Peyer's patch (tissue), 4 donors: ENCODE data around the gene BSN. TPM values are rescaled to one million over a fixed set of nuclear protein-coding genes. Genes with fewer than 3 reads are reported as not detected.

ENCODE experiments used
- DNase-seq, 3 donors: peaks; one replicate each; pipeline ENCODE4 v3.0.0-alpha.2; 2017 to 2019
- H3K27ac ChIP-seq, 4 donors: fragments of 200-600 bp; sonication (generic); one replicate each; pipeline ENCODE4 v1.5.1; 2016 to 2019
- H3K27me3 ChIP-seq, 2 donors: fragments of 200-600 bp; sonication (generic); one replicate each; pipeline ENCODE4 v1.5.1; 2019
- H3K36me3 ChIP-seq, 3 donors: fragments of 200-600 bp; sonication (generic); one replicate each; pipeline ENCODE4 v1.5.1; 2016 to 2019
- H3K4me1 ChIP-seq, 4 donors: fragments of 200-600 bp; sonication (generic); one replicate each; pipeline ENCODE4 v1.5.1; 2016 to 2019
- H3K4me3 ChIP-seq, 4 donors: fragments of 200-600 bp; sonication (generic); 1 replicate in 3 of 4; 2 replicates in 1 of 4; pipeline ENCODE4 v1.5.1; 2016 to 2019; ENCODE audit warnings: mild to moderate bottlenecking in 1 of 4
- H3K9me3 ChIP-seq, 4 donors: fragments of 200-600 bp; sonication (generic); one replicate each; pipeline ENCODE4 v1.5.1; 2016 to 2019; ENCODE audit warnings: mild to moderate bottlenecking in 1 of 4
- POLR2A ChIP-seq, 2 donors: fragments of 450-650 bp; IDR thresholded peaks; one replicate each; pipeline ENCODE4 v1.5.1; 2017; ENCODE audit warnings: antibody characterized with exemption in 2 of 2, mild to moderate bottlenecking in 2 of 2, moderate library complexity in 2 of 2
- total RNA-seq, 4 donors: library from RNA; depleted of rRNA; stranded (reverse); fragments of >200 nt; gene quantifications; one replicate each; pipeline ENCODE4 v1.1.0, GENCODE V29; 2016
- TF ChIP-seq, protein P1 (sequence below), 6 experiments: fragments of 450-650 bp in 4 of 6; fragments of 200-600 bp in 2 of 6; sonication (generic) in 1 of 6; IDR thresholded peaks; one replicate each; pipeline ENCODE4 v1.5.1; 2017 to 2019; ENCODE audit warnings: antibody characterized with exemption in 6 of 6, mild to moderate bottlenecking in 3 of 6, moderate library complexity in 1 of 6

Gene BSN
- total RNA-seq, 4 donors from 2014 or later: 0.18 to 3.3 (median 0.85) TPM

DNA sequence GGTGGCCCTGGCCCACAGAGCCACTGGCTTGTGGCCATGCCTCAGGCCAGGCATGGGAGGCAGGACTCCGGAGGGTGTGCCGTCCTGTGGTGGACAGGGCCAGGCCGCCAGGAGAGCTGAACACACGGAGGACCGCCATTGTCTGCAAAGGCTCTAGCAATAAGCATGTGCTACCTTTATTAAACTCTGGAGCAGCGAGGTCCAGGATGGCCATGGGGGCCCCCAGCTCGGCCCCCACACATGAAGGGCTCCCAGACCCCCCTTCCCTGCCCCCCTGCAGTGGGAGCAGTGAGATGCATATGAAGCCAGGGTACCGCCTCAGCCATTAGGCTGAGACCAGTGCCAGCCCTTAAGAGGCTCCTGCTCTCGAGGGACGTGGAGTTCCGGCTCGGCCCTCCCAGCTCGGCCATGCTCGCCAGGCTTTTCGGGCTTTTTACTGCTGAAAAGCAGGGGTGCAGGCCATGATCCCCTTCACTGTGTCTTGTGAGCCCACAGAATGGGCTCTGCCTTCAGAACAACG is 162.5 kb downstream of the BSN start:
- Histone ChIP-seq H3K27me3 (no peaks in the 10 kb centered on the region), H3K36me3 (peaks cover 0 to 50% (median 0%) of the 10 kb centered on the region in 3 donors), H3K27ac (no peak overlapping the region), H3K4me3 (no peak overlapping the region), H3K4me1 (peaks cover 0 to 34% (median 3%) of the 10 kb centered on the region in 4 donors), H3K9me3 (no peaks in the 10 kb centered on the region)
- no peak for DNase-seq
- TF ChIP-seq POLR2A (IDR thresholded peaks at IDR 0.05): no peak
- TF ChIP-seq, protein P1, sequence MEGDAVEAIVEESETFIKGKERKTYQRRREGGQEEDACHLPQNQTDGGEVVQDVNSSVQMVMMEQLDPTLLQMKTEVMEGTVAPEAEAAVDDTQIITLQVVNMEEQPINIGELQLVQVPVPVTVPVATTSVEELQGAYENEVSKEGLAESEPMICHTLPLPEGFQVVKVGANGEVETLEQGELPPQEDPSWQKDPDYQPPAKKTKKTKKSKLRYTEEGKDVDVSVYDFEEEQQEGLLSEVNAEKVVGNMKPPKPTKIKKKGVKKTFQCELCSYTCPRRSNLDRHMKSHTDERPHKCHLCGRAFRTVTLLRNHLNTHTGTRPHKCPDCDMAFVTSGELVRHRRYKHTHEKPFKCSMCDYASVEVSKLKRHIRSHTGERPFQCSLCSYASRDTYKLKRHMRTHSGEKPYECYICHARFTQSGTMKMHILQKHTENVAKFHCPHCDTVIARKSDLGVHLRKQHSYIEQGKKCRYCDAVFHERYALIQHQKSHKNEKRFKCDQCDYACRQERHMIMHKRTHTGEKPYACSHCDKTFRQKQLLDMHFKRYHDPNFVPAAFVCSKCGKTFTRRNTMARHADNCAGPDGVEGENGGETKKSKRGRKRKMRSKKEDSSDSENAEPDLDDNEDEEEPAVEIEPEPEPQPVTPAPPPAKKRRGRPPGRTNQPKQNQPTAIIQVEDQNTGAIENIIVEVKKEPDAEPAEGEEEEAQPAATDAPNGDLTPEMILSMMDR (IDR thresholded peaks at IDR 0.05): no peak

- peak in 1 of 3 donors; percentile 46 for DNase-seq
- Histone ChIP-seq H3K27me3 (no peaks in the 10 kb centered on the region), H3K4me1 (peaks cover 0 to 40% (median 3%) of the 10 kb centered on the region in 4 donors), H3K36me3 (peaks cover 0 to 50% (median 0%) of the 10 kb centered on the region in 3 donors), H3K4me3 (no peak overlapping the region), H3K27ac (no peak overlapping the region), H3K9me3 (no peaks in the 10 kb centered on the region)
- no peak for TF ChIP-seq POLR2A (IDR thresholded peaks at IDR 0.05)
- TF ChIP-seq, protein P1 (IDR thresholded peaks at IDR 0.05): no peak
These were observed 163.1 kb downstream of the BSN start for GRCh38 chr3:49717211-49717958.

DNA sequence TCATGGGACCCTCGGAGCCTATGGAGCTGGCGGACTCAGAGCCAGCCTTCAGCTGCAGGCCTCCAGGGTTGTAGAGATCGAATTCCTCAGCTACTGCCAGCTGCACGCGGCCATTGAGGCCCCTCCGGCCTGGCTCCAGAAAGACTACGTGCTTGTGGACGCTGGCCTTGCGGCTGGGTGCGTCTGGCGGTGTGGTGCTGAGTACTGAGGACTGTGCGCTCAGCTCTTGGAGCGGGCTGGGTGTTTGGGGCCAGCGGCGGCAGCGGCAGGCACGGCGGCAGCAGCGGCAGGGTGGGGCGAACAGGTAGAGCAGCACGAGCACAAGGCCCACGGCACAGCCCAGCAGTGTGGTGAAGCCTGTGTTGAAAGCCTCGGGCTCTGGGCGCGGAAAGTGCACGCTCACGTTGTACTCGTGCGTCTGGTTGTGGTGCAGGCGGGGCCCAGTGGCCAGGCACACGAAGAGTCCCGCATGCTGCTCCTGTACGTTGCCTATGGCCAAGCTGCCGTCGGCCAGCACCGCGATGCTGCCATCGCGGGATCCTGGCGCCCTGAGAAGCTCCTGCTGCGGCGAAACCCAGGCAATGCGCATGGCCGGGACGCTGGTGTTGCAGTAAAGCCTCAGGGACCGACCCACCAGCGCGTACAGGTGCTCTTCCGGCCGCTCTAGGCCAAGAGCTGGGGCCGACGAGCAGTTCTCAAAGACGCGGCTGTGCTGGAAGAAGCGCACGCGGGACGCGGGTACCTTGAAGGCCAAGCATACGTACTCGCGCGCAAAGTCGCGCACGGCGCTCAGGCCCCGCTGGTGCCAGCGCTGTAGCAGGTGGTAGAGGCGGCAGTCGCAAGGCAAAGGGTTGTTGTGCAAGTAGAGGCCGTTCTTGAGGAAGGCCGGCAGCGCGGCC is 163.9 kb downstream of the BSN start:
- H3K36me3 ChIP-seq: peaks cover 0 to 46% (median 0%) of the 10 kb centered on the region in 3 donors
- TF ChIP-seq, protein P1 (IDR thresholded peaks at IDR 0.05): no peak
- TF ChIP-seq POLR2A (IDR thresholded peaks at IDR 0.05): no peak
- H3K27ac ChIP-seq: no peak overlapping the region
- H3K27me3 ChIP-seq: no peaks in the 10 kb centered on the region
- no peaks in the 10 kb centered on the region for H3K9me3 ChIP-seq
- H3K4me1 ChIP-seq: peaks cover 0 to 47% (median 10%) of the 10 kb centered on the region in 4 donors
- H3K4me3 ChIP-seq: peak overlapping the region in 2 of 4 donors; percentile 52 to 57
- no peak for DNase-seq

GRCh38 chr3:49718858-49719213 is 164.6 kb downstream of the BSN start:
- H3K27ac ChIP-seq: peak overlapping the region in 1 of 4 donors; percentile 77
- H3K36me3 ChIP-seq: peaks cover 0 to 40% (median 0%) of the 10 kb centered on the region in 3 donors
- peaks cover 0 to 47% (median 10%) of the 10 kb centered on the region in 4 donors for H3K4me1 ChIP-seq
- peak overlapping the region; percentile 52 to 59 (median 55) for H3K4me3 ChIP-seq
- TF ChIP-seq POLR2A (IDR thresholded peaks at IDR 0.05): no peak
- TF ChIP-seq, protein P1 (IDR thresholded peaks at IDR 0.05): no peak
- no peak for DNase-seq
- H3K9me3 ChIP-seq: no peaks in the 10 kb centered on the region
- H3K27me3 ChIP-seq: no peaks in the 10 kb centered on the region

- H3K27ac ChIP-seq: peak within 1 kb of the TSS; percentile 65 to 77 (median 73)
- peak within 1 kb of the TSS; percentile 52 to 59 (median 55) for H3K4me3 ChIP-seq
- peak; percentile 96 to 98 (median 98) for DNase-seq
- no peaks in the 10 kb centered on the region for H3K9me3 ChIP-seq
- peaks cover 0 to 37% (median 0%) of the 10 kb centered on the region in 3 donors for H3K36me3 ChIP-seq
- no peaks in the 10 kb centered on the region for H3K27me3 ChIP-seq
- H3K4me1 ChIP-seq: peaks cover 0 to 48% (median 10%) of the 10 kb centered on the region in 4 donors
- TF ChIP-seq, protein P1 (IDR thresholded peaks at IDR 0.05): peak; percentile 31 to 77 (median 66)
- TF ChIP-seq POLR2A (IDR thresholded peaks at IDR 0.05): peak; percentile 65 to 87
These were observed 165.1 kb downstream of the BSN start, which contains the start of gene AMIGO3 for GRCh38 chr3:49719214-49719884. Gene AMIGO3 (minus strand): TSS chr3:49719684. CDS start chr3:49719465, 219 bp downstream.
